WTC11 (cell line): ENCODE data around the gene MTARC1. TPM values are rescaled to one million over a fixed set of nuclear protein-coding genes. Genes with fewer than 3 reads are reported as not detected.

ENCODE experiments used
- ATAC-seq: fragments of 200-7000 bp; cut with Tn5 transposase; 2 replicates; pipeline ENCODE4 v1.10.0; 2021; ENCODE audit warnings: mild to moderate bottlenecking, moderate library complexity
- CTCF ChIA-PET: fragments of 300-600 bp; sonication (Branson Sonifier 250); formaldehyde crosslinking; loops from one replicate; lab custom pipeline; 2021; ENCODE audit warnings: antibody characterized with exemption; lab: Charles Lee
- POLR2A ChIA-PET: fragments of 350-600 bp; sonication (Branson Sonifier 250); formaldehyde crosslinking; loops from one replicate; lab custom pipeline; 2021; ENCODE audit warnings: antibody characterized with exemption; lab: Charles Lee
- DNase-seq: peaks from one replicate; pipeline ENCODE4 v3.0.0; 2021; ENCODE audit warnings: low spot score
- H3K27ac Mint-ChIP-seq: 2 replicates; pipeline ENCODE4 v1.8.0; 2021; ENCODE audit warnings: mixed read lengths
- H3K27me3 Mint-ChIP-seq: 2 replicates; pipeline ENCODE4 v1.8.0; 2021; ENCODE audit warnings: low read depth, mild to moderate bottlenecking, moderate library complexity, mixed read lengths
- H3K36me3 Mint-ChIP-seq: 2 replicates; pipeline ENCODE4 v1.8.0; 2021; ENCODE audit warnings: mixed read lengths
- H3K4me1 Mint-ChIP-seq: 2 replicates; pipeline ENCODE4 v1.8.0; 2022; ENCODE audit warnings: mixed read lengths
- H3K4me3 Mint-ChIP-seq: 2 replicates; pipeline ENCODE4 v1.8.0; 2021; ENCODE audit warnings: mild to moderate bottlenecking, moderate library complexity, mixed read lengths
- H3K9me3 Mint-ChIP-seq: 2 replicates; pipeline ENCODE4 v1.8.0; 2021; ENCODE audit warnings: mixed read lengths
- ATF6 ChIP-seq: sonication (generic); formaldehyde crosslinking; IDR thresholded peaks from 2 replicates; pipeline ENCODE4 v1.8.1; 2023; ENCODE audit warnings: mild to moderate bottlenecking, missing genetic modification reagents
- CREB1 ChIP-seq: sonication (generic); formaldehyde crosslinking; IDR thresholded peaks from 2 replicates; pipeline ENCODE4 v1.8.0; 2023; ENCODE audit warnings: mild to moderate bottlenecking, missing genetic modification reagents
- EMX1 ChIP-seq: fragments of 250-450 bp; sonication (Bioruptor Pico); IDR thresholded peaks from 2 replicates; pipeline ENCODE4 v1.8.0; 2021; ENCODE audit warnings: mild to moderate bottlenecking
- ESRRA ChIP-seq: sonication (generic); formaldehyde crosslinking; IDR thresholded peaks from 2 replicates; pipeline ENCODE4 v1.8.1; 2022; ENCODE audit warnings: mild to moderate bottlenecking, missing genetic modification reagents, borderline replicate concordance
- FOXJ3 ChIP-seq: sonication (generic); formaldehyde crosslinking; IDR thresholded peaks from 2 replicates; pipeline ENCODE4 v1.9.0; 2021; ENCODE audit warnings: missing genetic modification reagents, mild to moderate bottlenecking, borderline replicate concordance
- FOXK1 ChIP-seq: sonication (generic); formaldehyde crosslinking; IDR thresholded peaks from 2 replicates; pipeline ENCODE4 v1.8.0; 2022; ENCODE audit warnings: mild to moderate bottlenecking, moderate library complexity, missing genetic modification reagents
- GTF2I ChIP-seq: fragments of 250-450 bp; sonication (Bioruptor Pico); conservative IDR thresholded peaks from 2 replicates; pipeline ENCODE4 v1.4.0; 2021; ENCODE audit warnings: mild to moderate bottlenecking
- MAX ChIP-seq: sonication (generic); formaldehyde crosslinking; IDR thresholded peaks from 2 replicates; pipeline ENCODE4 v1.8.0; 2022; ENCODE audit warnings: mild to moderate bottlenecking, missing genetic modification reagents
- MYBL2 ChIP-seq: sonication (generic); formaldehyde crosslinking; IDR thresholded peaks from 2 replicates; pipeline ENCODE4 v1.8.1; 2023; ENCODE audit warnings: mild to moderate bottlenecking, moderate library complexity, missing genetic modification reagents
- NR3C1 ChIP-seq: sonication (generic); formaldehyde crosslinking; conservative IDR thresholded peaks from 2 replicates; pipeline ENCODE4 v1.8.1; 2023; ENCODE audit warnings: low read depth, mild to moderate bottlenecking, missing genetic modification reagents
- OVOL2 ChIP-seq: fragments of 250-450 bp; sonication (Bioruptor Pico); IDR thresholded peaks from 2 replicates; pipeline ENCODE4 v1.9.0; 2021; ENCODE audit warnings: mild to moderate bottlenecking, borderline replicate concordance
- SOX15 ChIP-seq: fragments of 250-450 bp; sonication (Bioruptor Pico); IDR thresholded peaks from 2 replicates; pipeline ENCODE4 v1.9.0; 2021; ENCODE audit warnings: mild to moderate bottlenecking
- ZNF232 ChIP-seq: sonication (generic); formaldehyde crosslinking; IDR thresholded peaks from 2 replicates; pipeline ENCODE4 v1.8.0; 2022; ENCODE audit warnings: mild to moderate bottlenecking, missing genetic modification reagents
- ZNF263 ChIP-seq: sonication (generic); formaldehyde crosslinking; IDR thresholded peaks from 2 replicates; pipeline ENCODE4 v1.8.1; 2022; ENCODE audit warnings: low read depth, mild to moderate bottlenecking, moderate library complexity, missing genetic modification reagents
- ZNF317 ChIP-seq: sonication (generic); formaldehyde crosslinking; IDR thresholded peaks from 2 replicates; pipeline ENCODE4 v1.8.1; 2023; ENCODE audit warnings: low read depth, mild to moderate bottlenecking, moderate library complexity, missing genetic modification reagents, borderline replicate concordance
- ZNF396 ChIP-seq: fragments of 250-450 bp; sonication (Bioruptor Pico); IDR thresholded peaks from 2 replicates; pipeline ENCODE4 v1.8.0; 2021; ENCODE audit warnings: mild to moderate bottlenecking, moderate library complexity, borderline replicate concordance
- total RNA-seq: library from RNA; stranded (reverse); gene quantifications from 3 replicates; pipeline ENCODE4 v1.2.3, GENCODE V29; 2021
- TF ChIP-seq, protein P1 (sequence below): sonication (generic); formaldehyde crosslinking; IDR thresholded peaks from 2 replicates; pipeline ENCODE4 v1.8.0; 2022; ENCODE audit warnings: missing genetic modification reagents
- TF ChIP-seq, protein P2 (sequence below): sonication (generic); formaldehyde crosslinking; IDR thresholded peaks from 2 replicates; pipeline ENCODE4 v1.8.1; 2022; ENCODE audit warnings: mild to moderate bottlenecking, moderate library complexity, missing genetic modification reagents
- TF ChIP-seq, protein P3 (sequence below): fragments of 250-450 bp; sonication (Bioruptor Pico); IDR thresholded peaks from 2 replicates; pipeline ENCODE4 v1.8.0; 2021; ENCODE audit warnings: mild to moderate bottlenecking

MTARC1 gene
- total RNA-seq, 1 experiment from 2014 or later: 25.8 TPM

GRCh38 chr1:220804202-220804586 lies 17.5 kb downstream of the MTARC1 start (continued):
- TF ChIP-seq ZNF396 (CRISPR knock-in tag) (no peak), ZNF317 (CRISPR knock-in tag) (no peak), CREB1 (CRISPR knock-in tag) (no peak), GTF2I (CRISPR knock-in tag) (no peak), SOX15 (no peak)
- TF ChIP-seq, protein P1, sequence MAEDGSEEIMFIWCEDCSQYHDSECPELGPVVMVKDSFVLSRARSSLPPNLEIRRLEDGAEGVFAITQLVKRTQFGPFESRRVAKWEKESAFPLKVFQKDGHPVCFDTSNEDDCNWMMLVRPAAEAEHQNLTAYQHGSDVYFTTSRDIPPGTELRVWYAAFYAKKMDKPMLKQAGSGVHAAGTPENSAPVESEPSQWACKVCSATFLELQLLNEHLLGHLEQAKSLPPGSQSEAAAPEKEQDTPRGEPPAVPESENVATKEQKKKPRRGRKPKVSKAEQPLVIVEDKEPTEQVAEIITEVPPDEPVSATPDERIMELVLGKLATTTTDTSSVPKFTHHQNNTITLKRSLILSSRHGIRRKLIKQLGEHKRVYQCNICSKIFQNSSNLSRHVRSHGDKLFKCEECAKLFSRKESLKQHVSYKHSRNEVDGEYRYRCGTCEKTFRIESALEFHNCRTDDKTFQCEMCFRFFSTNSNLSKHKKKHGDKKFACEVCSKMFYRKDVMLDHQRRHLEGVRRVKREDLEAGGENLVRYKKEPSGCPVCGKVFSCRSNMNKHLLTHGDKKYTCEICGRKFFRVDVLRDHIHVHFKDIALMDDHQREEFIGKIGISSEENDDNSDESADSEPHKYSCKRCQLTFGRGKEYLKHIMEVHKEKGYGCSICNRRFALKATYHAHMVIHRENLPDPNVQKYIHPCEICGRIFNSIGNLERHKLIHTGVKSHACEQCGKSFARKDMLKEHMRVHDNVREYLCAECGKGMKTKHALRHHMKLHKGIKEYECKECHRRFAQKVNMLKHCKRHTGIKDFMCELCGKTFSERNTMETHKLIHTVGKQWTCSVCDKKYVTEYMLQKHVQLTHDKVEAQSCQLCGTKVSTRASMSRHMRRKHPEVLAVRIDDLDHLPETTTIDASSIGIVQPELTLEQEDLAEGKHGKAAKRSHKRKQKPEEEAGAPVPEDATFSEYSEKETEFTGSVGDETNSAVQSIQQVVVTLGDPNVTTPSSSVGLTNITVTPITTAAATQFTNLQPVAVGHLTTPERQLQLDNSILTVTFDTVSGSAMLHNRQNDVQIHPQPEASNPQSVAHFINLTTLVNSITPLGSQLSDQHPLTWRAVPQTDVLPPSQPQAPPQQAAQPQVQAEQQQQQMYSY (CRISPR knock-in tag): no peak

- H3K27me3 Mint-ChIP-seq: no peaks in the 10 kb centered on the region
- no peak for ATAC-seq
- CTCF ChIA-PET: interaction anchor here (1.2 kb wide), 1 partner anchor 73 kb away, joined by 3 read pairs; no protein-coding TSS in a partner anchor
These were observed 19.7 kb downstream of the MTARC1 start for GRCh38 chr1:220806408-220806807.

More at GRCh38 chr1:220806408-220806807, 19.7 kb downstream of the MTARC1 start:
- no peaks in the 10 kb centered on the region for H3K9me3 Mint-ChIP-seq
- no peak overlapping the region for H3K4me3 Mint-ChIP-seq
- TF ChIP-seq, protein P2, sequence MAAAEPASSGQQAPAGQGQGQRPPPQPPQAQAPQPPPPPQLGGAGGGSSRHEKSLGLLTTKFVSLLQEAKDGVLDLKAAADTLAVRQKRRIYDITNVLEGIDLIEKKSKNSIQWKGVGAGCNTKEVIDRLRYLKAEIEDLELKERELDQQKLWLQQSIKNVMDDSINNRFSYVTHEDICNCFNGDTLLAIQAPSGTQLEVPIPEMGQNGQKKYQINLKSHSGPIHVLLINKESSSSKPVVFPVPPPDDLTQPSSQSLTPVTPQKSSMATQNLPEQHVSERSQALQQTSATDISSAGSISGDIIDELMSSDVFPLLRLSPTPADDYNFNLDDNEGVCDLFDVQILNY (CRISPR knock-in tag): no peak
- no peak for TF ChIP-seq EMX1 (CRISPR knock-in tag)
- no peak for TF ChIP-seq ESRRA (CRISPR knock-in tag)
- no peak for TF ChIP-seq ATF6
- no peak for TF ChIP-seq FOXJ3 (CRISPR knock-in tag)
- no peak for TF ChIP-seq NR3C1 (CRISPR knock-in tag)
- TF ChIP-seq ZNF232 (CRISPR knock-in tag): no peak
- no peak for TF ChIP-seq FOXK1
- no peak for TF ChIP-seq OVOL2 (CRISPR knock-in tag)
- no peak for TF ChIP-seq ZNF263 (CRISPR knock-in tag)
- TF ChIP-seq, protein P3, sequence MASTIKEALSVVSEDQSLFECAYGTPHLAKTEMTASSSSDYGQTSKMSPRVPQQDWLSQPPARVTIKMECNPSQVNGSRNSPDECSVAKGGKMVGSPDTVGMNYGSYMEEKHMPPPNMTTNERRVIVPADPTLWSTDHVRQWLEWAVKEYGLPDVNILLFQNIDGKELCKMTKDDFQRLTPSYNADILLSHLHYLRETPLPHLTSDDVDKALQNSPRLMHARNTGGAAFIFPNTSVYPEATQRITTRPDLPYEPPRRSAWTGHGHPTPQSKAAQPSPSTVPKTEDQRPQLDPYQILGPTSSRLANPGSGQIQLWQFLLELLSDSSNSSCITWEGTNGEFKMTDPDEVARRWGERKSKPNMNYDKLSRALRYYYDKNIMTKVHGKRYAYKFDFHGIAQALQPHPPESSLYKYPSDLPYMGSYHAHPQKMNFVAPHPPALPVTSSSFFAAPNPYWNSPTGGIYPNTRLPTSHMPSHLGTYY (CRISPR knock-in tag): no peak
- TF ChIP-seq MAX: no peak
- no peak for TF ChIP-seq MYBL2 (CRISPR knock-in tag)
- no peak overlapping the region for H3K27ac Mint-ChIP-seq
- peaks cover 20% of the 10 kb centered on the region for H3K4me1 Mint-ChIP-seq
- POLR2A ChIA-PET: no interaction called here
- no peak for DNase-seq
- H3K36me3 Mint-ChIP-seq: peaks cover 24% of the 10 kb centered on the region
